ELR (cell line): ENCODE measurements around the gene FAM9C.
"Not testable (repeated sequence)": the region's sequence is repeated elsewhere in the genome, so short reads cannot be mapped to it uniquely, and the experiment has no call there.

Experiments
- DNase-seq: peaks from one replicate; pipeline ENCODE4 v3.0.0-alpha.2; 2015; ENCODE audit warnings: low read depth

The FAM9C gene

DNA sequence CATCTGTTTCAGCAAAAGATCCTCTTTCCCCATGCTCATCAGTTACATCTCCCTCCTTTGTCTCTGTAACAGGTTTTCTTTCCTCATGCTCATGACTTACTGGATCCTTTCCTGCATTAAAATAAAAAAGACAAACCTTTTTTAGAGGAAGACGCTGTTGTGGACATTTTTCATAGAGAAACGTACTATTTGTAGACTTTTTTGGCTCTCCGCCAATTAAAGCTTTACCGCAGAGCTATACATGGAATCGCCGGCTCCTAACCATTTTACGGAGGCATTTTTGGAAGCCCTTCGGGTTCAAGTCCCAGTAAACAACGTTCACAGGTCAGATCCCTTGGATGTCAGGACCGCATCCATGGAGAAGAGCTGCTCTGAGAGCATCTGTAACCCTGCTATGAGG is 1.3 kb downstream of the FAM9C start:
- DNase-seq: no peak

DNA sequence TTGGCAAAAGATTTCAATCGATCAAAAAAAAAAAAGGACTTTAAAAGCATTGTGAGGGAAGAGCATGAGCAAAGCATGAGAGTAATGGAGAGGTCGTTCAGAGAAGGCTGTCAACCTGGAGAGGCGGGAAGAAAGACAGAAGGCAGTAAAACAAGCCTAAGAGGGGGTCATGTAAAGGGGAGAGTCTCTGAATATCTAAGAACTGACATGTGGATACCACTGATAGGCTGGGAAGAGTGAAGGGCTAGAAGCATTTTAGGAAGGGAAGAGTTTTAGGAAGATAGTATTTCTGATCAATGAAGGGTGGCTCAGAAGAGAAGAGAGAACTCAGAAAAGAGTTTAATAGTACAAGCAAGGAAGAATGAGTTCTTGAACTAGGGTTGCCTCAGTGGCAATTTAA is 7.5 kb downstream of the FAM9C start:
- no peak for DNase-seq

- no peak for DNase-seq
Measured at GRCh38 chrX:13033193-13033592, 11.2 kb downstream of the FAM9C start.

DNA sequence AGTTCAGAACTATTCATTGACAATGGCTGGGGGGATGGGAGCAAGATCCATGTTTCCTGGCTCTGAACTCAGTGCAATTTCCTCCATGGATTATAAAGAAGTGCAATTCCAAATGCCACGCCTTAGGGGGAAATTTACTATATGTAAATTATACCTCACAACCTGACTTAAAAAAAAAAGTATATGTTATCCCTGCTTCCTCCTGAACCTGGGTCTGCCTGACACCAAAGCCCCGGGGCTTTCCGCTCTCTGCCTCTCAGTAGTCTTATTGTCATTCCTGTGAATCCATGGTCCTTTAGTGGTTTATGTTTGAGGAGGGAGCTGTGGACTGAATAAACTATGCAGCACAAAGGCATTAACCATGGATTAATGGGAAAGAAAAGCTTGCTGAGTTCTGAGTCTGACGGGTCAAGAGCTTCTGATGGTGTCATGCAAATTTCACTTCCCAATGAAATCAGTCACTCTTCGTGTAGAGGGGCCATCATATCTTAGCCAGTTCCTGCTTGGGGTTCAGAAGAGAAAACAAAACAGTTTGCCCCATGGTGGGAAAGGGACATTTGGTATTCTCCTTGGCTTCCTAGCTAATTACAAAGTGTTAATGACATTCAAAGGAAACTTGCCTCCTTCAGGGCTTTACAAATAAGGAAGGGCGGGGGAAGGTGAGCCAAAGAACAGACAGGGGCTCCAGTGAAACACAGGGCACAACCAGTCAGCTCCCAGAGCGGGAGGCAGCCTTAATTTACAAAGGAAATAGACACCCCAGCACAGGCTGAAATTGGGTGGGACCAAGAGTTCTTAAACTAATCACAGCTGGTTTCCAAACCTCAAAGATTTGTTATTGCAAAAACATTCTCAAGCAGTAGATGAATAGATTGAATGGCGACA is 14.3 kb downstream of the FAM9C start:
- peak; percentile 46 for DNase-seq

DNA sequence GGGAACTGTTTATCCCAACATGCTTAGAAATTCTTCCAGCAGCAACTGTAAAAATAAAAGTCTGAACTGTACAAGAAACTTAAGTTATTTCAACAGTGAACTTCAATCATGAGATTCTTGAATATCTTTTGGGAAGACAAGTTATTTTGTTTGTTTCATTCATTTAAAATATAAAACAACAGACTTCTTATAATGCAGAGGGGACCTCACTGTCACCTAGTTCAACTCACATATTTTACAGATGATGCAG is 14.9 kb downstream of the FAM9C start:
- no peak for DNase-seq

GRCh38 chrX:13028871-13029636 is 15.4 kb downstream of the FAM9C start:
- peak; percentile 50 for DNase-seq

DNA sequence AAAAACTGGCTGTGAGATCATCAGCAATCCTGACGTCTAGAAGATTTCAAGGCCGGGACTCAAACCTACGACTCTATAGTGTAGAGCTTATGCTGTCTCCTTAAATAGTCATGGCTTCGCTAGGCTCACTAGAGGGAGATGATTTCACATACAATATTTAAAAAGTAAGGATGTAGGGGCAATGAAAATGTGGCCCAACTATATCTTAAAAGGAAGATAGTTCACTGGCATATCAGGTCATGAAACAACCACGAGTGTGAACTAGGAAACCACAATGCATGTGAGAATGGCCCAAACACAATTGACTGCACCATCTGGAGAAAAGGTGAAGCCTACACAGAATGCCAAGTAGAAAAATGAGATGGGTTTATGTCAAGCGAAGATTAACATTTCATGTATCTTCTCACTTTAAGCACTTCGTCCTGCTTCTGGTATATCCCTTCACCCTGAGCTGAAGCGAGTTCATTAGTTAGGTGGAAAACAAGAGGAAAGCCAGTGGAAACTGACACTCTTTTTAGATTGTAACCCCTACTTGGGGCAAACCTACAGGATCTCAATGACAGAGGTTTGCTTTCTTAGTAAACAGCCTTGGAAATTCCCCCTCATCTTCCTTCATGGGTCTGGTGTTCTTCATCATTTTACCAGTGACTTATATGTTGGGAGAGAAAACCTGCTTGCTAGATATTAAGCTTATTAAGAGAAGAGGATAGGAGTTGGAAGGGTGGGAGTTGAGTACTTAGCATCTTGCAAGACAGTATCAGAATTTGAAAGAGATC is 17.4 kb downstream of the FAM9C start:
- no peak for DNase-seq

DNA sequence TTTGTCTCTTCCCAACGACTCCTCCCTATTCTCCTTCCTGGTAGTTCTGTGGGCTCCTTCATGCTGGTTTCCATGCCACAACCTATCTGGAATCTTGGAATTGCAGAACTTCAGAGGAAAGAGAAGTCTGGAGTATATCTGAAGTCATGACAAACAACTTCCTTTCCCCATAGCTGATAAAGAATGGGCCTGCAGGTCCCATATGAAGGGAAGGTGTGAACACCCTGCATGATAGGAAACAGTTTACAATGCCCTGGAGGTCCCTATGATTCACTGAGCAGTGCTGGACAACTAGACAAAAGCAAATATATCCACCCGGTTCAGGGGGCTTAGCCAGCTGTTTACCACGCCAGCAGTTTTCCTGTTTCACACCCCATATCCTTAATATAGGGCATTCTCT is 19.4 kb downstream of the FAM9C start:
- no peak for DNase-seq

GRCh38 chrX:13023979-13024378 is 20.4 kb downstream of the FAM9C start:
- no peak for DNase-seq

- no peak for DNase-seq
Measured at GRCh38 chrX:13023567-13023966, 20.9 kb downstream of the FAM9C start.

DNA sequence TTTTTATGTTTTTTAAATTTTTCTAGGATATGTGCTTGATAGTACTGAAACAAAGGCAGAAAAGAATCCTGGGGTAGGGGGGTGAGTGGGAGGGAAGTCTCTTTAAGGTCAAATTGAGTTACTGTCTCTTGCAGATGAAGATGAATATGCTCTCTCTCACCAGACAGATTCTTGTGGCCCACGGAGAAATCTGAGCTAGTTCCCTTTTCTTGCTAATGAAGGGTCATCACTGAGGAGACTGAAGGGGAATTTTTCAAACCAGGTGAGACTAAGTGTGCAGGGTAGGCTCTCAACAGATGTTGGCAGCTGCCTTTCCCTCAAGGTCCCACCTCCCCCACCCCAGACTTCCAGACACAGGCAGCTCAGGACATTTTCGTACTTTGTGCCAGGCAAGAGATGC is 21.5 kb downstream of the FAM9C start:
- no peak for DNase-seq

DNA sequence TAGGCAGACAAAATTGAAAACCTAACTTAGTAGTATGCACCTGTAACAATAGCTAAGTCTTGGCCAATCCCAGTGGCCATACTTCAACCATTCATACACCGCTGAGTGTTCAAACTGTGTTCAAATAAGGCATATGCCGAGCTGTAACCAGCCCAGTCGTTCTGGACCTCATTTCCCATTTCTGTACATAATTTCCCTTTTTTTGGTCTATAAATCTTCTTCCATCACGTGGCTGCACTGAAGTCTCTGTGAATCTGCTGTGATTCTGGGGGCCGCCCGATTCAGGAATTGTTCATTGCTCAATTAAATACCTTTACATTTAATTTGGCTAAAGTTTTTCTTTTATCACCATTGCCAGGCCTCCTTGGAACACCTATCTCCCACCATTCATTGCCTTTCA is 27.7 kb downstream of the FAM9C start:
- DNase-seq: not testable (repeated sequence)

DNA sequence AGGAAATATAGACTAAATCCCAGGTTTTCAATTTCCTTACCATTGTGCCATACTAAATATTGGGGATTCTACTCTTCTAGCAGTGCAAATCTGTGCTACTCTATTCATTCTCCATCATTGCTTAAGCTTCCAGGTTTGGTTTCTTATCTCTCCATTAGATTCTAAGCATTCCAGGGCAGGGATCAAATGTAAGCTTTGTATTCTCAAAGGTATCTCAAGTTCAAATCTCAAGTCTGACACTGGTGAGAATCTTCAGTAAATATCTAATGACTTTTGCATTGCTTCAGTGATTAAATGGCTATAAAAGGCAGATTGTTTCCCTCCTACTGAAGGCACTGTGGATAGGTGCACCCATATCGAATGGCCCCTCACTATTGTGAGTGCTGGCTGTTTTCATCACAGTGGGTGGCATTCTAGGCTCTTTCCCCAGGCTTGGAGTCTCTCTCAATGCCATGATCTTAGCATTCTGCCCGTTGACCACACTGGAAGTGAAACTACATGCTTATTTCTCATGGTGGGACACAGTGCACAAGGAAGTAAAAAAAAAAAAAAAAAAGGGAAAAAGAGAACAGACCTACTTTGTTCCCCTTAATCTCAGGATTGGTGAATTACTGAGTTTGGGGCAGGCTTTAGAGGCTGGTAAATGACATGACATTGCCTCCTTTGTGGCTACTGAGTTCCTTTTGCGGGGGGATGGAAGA is 28.7 kb downstream of the FAM9C start:
- DNase-seq: no peak

GRCh38 chrX:13014111-13015096 is 30.0 kb downstream of the FAM9C start:
- DNase-seq: peak; percentile 55

DNA sequence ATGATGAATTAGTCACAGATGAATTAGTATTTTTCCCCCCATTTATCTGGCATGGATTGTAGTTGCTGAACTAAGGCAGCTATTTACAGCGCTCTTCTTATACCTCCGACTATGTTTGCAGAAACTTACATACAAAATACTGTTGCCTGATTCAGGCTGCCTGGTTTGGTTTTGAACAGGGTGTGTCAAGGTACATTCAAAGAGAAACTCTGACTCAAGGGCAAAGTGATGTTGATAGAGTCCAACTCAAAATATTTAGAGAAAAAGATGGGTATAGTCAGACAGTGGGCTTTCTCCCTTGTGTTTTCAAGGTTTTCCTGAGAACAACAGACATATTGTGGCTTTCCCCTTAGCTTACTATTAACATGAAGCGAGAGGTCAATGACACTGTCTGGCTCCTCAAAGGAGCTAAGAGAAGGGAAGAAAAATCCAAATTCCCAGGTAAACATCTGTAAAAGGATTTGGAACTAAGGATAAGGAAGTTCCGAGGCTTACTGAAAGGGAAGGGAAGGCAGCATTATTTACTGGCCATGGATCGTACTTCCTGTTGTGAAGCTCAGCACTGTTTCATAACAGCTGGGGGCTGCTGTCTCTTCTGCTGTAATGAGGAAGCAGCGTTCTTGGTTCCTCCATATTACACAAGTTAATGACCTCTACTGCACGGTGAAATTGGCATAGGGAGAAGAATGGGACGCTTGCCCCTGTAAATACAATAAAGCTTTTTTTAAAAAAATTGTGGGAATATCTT is 30.9 kb downstream of the FAM9C start:
- no peak for DNase-seq

- DNase-seq: no peak
Measured at GRCh38 chrX:13010546-13010945, 33.9 kb downstream of the FAM9C start.

- DNase-seq: peak; percentile 32
Measured at GRCh38 chrX:13009844-13010243, 34.6 kb downstream of the FAM9C start.

DNA sequence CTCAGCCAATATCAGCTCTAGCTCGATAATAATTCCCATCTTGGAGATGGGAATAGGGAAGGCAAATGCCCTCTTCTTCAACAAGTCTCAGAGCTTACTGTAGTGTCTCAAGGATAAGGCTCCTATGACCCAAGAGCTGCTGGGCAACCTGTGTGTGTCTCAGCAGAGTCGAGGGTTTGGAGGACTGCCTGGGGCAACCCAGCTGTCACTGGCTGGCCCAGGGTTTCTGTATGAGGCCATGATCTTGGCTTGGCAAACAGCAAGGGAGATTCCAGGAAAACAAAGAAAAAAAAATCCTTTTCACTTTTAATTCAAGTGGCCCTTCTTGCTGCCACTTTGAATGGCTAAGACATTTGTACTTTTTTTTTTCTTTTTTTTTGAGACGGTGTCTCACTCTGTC is 35.1 kb downstream of the FAM9C start:
- DNase-seq: no peak

DNA sequence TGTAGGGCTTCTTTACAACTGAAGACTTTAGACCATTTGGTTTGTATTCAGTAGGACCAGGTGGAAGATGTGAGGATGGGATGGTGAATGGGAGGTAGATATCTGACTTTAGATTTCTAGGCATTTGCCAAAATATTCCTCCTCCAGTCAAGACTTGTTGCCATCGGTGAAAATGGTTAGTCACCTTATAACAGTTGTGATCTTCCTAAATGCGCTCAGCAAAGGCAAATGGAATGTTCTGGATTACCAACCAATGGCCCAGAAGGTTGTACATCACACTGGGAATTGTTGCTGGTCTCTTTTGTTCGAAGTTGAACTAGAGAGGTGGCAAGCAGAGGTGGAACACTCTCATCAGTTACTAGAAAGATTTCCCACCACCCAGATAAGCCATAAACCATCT is 35.6 kb downstream of the FAM9C start:
- no peak for DNase-seq

DNA sequence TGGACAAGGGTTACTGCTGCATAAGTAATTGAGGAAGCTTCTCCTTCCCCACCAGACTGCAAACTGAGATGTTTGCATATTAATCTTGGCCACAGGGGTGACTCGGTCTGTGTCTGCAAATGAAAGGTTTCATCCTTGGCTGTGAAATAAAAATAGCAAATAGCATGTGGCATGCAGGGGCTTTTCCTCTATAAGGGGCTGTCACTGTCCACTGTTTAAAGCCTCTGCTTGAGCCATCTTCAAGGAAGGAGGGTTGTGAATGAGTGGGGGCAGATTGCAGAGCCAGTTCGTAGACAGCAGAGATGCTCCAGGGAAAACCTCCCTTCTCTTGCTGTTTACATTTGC is 36.3 kb downstream of the FAM9C start:
- no peak for DNase-seq
